ENCODE results near the gene FBXL12.
"Not testable (repeated sequence)": the region's sequence is repeated elsewhere in the genome, so short reads cannot be mapped to it uniquely, and the experiment has no call there.

The FBXL12 gene

DNA sequence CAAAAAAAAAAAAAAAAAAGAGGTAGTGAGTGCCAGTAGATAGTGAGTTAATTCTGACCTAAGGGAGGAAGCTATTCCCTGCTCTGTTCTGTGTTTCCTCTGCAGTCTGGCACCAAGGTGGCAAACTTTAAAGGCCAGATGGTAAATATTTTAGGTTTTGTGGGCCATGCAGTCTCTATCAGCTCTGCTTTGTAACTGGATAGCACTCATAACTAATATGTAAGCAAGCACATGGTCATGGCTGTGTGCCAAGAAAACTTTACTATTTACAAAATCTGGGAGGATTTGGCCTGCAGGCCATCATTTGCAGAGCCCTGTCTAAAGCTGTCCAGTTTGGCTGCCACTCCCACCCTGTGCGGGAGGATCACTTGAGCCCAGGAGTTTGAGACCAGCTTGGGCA is 20.5 kb upstream of the FBXL12 start:
- DNase-seq (ENCODE audit: low read depth in 2 of 2), result no peak

DNA sequence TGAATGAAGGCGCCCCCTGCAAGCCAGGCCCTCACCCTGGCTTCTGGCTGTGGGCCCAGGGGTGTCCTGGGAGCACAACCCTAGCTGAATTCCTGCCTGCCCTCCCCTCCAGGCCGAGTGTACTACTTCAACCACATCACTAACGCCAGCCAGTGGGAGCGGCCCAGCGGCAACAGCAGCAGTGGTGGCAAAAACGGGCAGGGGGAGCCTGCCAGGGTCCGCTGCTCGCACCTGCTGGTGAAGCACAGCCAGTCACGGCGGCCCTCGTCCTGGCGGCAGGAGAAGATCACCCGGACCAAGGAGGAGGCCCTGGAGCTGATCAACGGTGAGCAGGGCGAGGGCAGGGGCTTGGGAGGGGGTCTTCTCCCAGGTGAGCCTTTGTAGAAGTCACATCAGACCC is 19.4 kb upstream of the FBXL12 start:
- no peak for DNase-seq (ENCODE audit: low read depth in 2 of 2)

DNA sequence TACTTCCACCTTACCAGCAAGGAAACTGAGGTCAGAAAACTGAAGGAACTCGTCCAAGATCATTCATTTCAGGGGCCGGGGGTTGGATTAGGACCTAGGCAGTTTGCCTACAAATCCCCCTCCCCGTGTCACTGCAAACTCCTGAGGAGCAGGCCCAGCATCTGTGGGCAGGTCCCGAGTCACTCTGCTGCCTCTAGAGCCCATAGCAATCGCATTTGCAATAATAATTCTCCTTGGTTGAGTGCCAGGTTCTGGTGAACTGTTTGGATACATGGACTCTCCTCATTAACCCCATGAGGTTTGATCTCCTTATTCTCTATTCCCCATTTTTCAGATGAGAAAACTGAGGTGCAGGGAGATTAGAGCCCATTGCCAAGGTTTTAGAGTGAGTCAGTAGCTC is 17.1 kb upstream of the FBXL12 start:
- DNase-seq (ENCODE audit: low read depth in 2 of 2), result no peak

DNA sequence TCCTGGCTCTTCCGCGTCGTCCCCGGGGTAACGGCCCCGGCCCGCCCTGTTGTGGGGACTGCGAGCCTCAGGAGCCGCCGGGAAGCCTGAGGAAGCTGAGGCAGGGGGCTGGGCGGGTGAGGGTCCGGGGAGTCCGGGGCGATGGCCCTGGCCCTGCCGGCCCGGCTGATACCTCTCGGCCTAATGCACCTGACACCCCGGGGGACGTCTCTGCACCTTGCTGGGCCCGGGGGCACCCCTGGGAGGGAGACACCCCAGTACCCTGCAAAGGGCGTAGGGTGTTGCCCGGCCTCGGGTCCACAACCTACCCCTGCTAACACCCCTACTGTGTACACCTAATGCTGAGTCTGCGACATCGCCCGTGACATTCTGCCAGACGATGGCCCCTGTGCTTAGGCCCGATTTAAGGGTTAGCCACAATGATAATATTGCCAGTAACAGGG is 16.6 kb upstream of the FBXL12 start:
- DNase-seq (ENCODE audit: low read depth in 2 of 2), result no peak

DNA sequence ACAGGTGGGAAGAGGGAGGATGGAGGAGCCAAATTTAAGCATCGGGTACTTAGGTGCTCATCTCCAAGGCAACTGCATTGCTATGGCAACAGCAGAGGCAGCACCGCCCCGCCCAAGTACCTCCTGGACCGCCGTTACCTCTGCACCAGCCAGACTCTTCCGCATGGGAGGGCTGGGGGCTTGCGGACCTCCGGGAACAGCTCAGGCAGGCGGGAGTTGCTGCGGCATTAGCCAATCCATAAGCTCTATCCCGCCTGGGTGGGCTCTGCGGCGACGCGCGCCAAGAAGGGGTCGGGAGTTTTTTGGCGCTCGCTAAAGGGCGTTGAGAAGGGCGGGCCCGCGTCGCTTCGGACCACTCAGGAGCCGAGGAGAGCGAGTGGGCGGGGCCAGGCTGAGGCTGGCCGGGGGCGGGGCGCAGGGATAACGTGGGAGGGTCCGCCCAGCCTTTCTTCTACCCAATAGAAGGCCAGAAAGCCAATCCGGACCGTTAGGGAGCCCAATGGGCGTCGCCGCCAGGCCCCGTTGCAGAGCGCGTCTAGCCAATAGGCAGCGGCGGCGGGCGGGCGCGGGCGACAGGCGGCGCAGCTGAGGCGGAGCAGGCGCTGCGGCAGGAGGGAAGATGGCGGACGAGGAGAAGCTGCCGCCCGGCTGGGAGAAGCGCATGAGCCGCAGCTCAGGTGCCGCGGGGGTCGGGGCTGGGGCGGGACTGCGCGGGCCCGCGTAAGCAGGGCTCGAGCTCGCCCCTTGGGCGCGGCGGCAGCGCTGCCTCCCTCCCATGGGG is 16.0 kb upstream of the FBXL12 start, which contains the start of gene PIN1:
TSS of gene PIN1 (plus strand) at position 593 of the 781 bp plus-strand sequence. CDS start at position 620, 27 bp downstream.
- peak; percentile 98 to 99 for DNase-seq (ENCODE audit: low read depth in 2 of 2)

DNA sequence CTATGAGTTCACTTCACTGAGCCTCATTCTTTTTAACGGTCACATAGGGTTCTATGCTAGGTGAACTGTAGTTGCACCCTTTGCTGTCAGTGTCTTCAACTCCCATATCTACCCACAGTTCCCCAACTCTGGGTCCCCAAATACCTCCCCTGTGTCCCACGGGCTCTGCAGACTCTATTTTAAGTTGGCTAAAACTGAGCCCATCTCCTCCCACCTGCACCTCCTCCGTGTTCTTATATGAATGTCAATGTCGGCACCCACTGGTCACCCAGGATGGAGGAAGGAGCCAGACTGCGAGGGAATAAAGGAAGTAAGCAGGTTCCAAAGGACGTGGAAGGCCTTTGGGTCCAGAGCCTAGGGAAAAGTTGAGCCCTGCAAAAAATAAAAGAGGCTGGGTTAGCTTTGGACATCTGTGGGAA is 15.4 kb upstream of the FBXL12 start:
- no peak for DNase-seq (ENCODE audit: low read depth in 2 of 2)

DNA sequence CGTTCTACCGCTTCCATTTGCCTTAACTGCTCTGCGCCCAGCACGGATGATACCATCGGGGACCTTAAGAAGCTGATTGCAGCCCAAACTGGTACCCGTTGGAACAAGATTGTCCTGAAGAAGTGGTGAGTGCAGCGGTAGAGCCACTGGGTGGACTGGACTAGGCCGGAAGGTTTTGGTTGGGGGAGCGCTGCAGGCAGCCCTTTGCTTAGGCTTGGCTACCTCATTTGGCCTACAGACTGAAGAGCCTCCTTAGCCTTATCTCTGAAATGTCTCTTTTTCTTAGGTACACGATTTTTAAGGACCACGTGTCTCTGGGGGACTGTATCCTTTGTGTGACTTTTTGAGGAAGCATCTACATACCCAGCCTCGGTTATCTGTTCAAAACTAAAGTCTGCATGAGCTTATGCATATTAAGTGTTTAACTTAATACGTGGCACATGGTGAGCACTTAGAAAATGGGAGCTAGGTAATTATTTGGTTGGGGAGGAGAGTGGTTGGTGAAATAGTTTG is 9.7 kb upstream of the FBXL12 start:
- DNase-seq (ENCODE audit: low read depth in 2 of 2), result no peak

DNA sequence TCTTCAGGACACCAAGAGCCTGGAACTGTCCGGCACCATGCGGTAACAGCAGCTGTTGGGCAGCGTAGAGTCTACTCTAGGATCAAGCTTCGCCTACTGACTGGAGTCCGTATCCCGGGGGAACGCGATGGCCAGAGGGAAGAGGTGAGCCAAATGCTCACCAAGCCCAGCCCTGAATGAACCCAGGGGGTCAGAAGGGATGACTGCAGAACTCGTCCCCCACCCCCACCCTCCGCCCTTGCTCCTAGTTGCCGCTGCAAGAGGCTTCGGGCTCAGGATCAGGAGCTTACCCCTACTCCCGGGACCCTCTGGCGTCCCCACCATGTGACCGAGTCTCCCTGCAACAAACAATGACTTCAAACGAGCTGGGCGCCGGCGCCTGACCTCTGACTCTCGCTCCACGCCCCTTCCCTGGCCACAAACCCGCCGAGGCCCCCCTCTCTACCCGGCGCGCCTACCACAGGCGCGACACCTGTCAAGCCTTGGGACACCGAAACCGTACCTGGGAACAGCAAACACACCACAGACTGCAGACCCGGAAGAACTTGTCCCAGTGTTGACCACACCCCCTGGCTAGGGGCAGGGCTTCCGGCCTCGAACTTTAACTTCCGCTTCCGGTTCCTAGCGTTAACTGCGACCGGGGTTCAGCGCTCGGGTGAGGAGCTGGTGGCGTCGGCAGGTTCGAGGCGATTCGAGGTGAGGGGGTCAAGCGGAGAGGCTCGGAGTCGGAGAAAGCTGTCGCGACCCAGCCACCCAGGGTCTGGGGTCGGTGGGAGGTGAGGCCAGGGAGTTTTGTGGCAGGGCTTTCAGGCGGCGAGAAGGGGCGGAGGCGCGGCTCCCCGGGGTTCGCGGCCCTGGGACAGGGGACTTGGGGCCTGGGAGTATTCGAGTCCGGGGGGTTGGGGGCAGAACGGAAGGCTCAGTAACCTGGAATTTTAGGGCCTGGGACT is 8.7 kb upstream of the FBXL12 start, which contains the start of gene UBL5:
TSS of gene UBL5 (plus strand) at position 630 of the 950 bp plus-strand sequence. CDS start 420 bp downstream, outside the sequence.
- peak; percentile 81 to 84 for DNase-seq (ENCODE audit: low read depth in 2 of 2)

DNA sequence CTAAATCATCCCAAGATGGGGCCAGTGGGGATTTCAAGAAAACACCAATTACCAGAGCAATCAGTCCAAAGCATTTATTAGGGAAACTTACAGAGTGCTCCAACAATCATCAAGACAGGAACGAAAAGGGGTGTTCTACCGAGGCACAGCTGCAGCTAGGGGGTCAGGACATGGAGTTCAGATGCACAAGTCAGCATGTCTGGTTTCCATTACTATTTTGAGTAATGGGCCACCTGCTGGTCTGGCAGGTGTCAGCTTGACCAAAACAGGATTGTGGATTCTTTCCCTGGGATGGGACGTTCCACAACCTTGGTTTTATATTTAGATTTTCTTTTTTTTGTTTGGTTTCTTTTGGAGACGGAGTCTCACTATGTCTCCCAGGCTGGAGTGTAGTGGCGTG is 4.9 kb upstream of the FBXL12 start:
- no peak for DNase-seq (ENCODE audit: low read depth in 2 of 2)

DNA sequence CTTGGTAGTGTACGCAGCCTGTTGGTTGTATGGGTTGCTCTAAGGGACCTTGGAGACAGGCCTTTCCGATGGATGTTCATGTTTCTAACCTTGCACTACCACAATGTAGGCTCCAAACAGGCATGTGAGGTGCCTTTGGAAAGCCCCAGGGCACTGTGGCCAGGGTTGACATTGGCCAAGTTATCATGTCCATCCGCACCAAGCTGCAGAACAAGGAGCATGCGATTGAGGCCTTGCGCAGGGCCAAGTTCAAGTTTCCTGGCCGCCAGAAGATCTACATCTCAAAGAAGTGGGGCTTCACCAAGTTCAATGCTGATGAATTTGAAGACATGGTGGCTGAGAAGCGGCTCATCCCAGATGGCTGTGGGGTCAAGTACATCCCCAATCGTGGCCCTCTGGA is 1.2 kb upstream of the FBXL12 start:
- DNase-seq (ENCODE audit: low read depth in 2 of 2), result not testable (repeated sequence)

DNA sequence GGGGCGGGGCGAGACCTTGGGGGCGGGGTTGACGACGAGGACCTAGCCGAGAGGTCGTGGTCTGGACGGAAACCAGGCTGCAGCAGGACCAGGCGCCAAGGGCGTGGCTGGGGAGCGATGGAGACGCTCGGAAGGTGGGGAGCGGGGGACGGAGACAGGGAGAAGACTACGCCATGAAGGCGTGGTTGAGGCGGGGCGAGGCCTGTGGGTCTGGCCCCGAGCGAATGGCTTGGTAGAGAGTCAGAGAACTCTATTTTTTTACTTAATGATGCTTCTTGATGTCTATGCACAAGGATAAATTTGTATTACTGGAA is 674 bp upstream of the FBXL12 start:
- DNase-seq (ENCODE audit: low read depth in 2 of 2), result no peak

DNA sequence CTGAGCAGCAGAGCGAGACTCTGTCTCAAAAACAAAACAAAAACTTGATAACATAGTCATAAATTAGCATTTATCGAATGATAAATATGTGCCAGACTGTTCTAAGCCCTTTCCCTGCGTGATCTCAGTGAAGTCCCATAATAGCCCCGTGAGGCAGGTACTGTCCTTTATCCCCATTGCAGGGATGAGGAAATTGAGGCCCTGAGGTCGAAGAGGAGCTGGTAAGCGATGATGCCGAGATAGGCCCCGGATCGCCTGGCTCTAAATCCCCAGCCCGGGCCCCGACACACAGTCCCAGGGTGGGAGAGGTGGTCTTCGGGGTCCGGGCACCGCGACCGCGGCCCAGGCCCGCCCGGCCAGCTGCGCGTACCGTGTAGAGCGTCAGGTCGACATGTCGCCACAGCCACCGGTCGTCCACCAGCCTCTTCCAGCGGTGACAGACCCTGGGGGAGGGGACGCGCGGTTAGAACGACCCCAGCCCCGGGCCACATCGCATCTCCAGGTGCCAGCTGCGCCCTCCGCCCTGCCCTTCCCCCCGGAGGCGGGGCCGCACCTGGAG is 625 bp downstream of the FBXL12 start:
- no peak for DNase-seq (ENCODE audit: low read depth in 2 of 2)

DNA sequence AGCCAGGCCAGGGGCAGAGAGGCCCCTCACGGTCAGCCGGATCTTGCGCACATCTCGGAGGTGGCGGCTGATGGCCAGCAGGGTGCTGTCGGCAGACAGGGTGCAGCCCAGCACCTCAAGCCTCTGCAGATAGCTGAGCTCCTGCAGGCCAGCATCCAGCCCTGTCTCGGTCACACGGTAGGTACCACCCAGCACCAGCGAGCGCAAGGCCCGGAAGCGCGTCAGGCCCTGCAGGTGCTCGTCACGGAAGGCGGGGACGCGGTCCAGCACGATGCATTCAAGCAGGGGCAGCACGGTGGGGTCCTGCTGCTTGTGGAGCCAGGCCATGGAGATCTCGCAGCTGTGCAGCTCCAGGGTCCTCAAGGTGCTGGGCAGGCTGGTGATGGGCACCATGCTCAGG is 7.7 kb downstream of the FBXL12 start:
- DNase-seq (ENCODE audit: low read depth in 2 of 2), result no peak

DNA sequence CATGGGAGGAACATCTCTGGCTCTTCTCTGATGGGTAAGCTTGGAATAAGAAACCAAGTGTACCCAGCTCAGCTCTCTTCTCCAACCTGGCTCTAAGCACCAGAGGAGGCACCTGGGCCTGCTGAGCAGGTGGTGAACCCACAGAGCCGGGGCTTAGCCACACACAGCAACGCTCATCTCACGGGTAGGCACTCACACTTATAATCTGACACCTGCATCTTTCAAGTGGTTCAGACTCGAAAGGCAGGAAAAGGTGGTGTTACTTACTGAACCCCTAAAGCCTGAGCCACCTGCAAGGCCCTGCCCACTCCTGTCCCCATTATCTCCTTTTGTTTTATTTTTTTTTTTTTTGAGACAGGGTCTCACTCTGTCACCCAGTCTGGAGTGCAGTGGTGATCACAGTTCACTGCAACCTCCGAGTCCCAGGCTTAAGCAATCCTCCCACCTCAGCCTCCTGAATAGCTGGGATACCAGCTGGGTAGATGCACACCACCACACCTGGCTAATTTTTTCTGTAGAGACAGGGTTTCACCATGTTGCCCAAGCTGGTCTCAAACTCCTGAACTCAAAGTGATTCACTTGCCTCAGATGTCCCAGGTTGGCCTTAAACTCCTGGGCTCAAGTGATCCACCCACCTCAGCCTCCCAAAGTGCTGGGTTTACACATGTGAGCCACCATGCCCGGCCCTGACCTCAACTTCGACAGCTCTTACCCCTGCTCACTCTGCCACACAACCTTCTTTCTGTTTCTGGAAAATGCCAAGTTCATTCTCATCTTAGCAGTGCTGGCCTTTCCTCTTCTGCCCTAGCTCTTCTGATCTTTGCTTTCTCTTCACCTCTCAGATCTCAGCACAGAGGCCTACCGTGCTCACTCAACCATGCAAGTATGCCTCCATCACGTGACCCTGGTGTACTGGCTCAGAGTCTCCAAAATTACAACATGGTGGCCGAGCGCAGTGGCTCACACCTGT is 9.7 kb downstream of the FBXL12 start:
- no peak for DNase-seq (ENCODE audit: low read depth in 2 of 2)

DNA sequence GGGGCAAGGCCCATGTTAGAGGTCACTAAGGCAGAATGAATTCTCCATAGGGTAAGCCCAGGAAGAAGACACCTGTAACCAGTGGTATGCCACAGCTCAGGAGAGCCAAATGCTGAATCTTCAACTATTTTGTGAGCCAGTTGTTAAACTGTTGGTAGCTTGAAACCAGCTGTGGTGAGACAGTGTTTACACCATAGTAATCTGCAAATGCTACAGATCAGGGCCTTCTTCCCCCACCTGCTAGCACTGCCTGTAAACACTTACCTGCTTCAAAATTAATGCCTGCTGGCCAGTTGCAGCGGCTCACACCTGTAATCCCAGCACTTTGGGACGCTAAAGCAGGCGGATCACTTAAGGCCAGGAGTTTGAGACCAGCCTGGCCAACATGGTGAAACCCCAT is 12.1 kb downstream of the FBXL12 start:
- no peak for DNase-seq (ENCODE audit: low read depth in 2 of 2)

DNA sequence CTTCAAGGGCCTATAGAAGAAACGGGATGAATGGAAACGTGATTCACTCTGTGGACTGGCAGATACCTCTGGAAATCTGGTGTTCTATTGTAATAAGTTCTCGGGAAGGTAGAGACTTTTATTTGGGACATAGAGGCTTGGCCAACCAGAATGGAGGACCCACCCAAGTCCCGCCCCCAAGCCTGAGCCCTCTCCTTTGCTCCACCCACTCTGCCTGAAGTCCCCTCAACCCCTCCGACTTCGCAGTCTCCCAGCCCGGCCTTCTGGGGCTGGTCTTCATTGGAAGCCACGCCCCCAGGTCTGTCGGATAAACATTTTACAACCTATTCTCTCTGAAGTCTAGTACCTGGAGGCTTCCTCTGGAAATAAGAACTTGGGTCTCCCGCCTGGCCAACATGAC is 16.9 kb downstream of the FBXL12 start:
- no peak for DNase-seq (ENCODE audit: low read depth in 2 of 2)

DNA sequence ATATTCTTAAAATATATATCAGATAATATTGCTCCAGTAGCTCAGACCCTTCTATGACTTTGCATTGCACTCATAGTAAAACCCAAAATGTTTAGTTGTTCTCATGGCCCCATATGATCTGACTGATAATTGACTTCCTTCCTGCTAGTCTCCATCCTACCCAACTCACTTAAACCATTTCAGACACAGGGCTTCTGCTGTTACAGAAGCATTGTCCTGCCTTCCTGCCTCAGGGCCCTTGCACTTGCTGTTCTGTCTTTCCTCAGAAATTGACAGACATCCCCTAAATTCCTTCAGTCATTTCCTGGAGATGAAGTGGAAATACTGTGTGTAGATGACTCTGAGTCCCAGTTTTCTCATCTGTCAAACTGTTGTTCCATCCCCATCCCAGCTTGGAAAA is 19.7 kb downstream of the FBXL12 start:
- DNase-seq (ENCODE audit: low read depth in 2 of 2), result no peak

DNA sequence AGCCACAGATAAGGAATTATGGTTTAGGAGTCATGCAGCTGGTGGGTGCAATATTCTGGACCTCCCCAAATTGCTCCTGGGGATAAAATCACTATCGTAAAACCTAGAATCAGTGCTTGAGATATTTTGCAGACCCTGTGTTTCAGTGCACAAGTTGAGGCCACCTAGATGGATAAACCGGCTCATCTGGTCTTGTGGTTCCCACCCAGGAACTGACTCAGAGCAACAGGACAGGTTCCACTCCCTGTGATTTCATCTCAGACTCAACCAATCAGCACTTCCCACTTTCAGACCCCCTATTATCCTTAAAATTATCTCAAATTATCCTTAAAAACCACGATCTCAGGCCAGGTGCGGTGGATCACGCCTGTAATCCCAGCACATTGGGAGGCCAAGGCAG is 21.0 kb downstream of the FBXL12 start:
- no peak for DNase-seq (ENCODE audit: low read depth in 2 of 2)

DNA sequence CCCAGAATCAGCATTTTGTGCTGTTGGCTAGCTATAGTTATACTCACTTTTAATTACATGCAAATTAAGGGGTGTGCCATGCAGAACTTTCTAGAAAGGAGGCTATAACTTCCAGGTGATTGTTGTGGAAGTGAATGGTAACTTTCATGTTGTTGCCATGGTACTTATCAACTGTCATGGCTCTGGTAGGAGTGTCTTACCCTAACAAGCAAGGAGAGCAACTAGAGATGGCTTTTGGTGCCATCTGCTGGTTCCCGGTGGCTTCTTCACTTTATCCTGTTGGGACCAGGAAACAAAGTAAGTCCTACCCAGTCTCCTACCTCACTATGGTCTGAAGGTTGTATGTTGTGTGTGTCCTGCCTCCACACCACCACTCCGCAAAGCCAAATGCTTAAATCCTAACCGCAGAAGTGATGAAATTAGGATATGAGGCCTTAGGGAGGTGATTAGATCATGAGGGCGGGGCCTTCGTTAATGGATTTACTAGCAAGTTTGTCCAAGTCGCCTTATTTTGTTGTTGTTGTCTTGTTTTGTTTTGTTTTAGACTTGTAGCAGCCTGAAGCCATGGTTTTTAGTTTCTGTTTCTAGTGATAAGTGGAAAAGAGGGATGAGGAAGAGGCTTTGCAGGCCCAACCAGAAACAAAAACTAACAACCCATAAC is 22.6 kb downstream of the FBXL12 start:
- DNase-seq (ENCODE audit: low read depth in 2 of 2), result peak; percentile 69 to 82

DNA sequence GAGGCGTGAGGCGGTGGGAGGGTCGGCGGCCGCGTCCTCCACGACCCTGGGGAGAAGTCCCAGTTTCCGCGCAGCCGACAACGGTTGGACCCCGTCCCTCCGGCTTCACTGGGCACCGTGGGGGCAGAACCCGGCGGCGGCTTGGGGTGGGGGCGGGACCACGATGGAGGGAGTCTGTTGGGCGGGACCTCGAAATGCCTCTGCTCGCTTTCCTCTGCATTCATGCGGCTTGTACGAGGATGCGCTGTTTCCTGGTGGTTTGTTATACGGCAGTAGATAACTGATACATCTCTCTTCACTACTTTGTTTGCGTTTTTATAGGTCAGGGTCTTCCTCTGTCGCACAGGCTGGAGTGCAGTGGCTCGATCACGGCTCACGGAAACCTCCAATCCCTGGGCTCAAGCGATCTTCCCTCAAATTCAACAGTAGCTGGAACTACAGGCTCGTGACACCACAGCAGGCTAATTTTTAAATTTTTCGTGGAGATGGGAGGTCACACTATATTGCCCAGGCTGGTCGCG is 25.7 kb downstream of the FBXL12 start:
- peak; percentile 62 to 66 for DNase-seq (ENCODE audit: low read depth in 2 of 2)
